HG03139 (cell line): ENCODE data around the gene JOSD1.

Source experiments
- ATAC-seq: cut with Tn5 transposase; IDR thresholded peaks from one replicate; pipeline ENCODE4 v1.9.1; 2021; ENCODE audit not compliant: unreplicated experiment

Gene JOSD1

DNA sequence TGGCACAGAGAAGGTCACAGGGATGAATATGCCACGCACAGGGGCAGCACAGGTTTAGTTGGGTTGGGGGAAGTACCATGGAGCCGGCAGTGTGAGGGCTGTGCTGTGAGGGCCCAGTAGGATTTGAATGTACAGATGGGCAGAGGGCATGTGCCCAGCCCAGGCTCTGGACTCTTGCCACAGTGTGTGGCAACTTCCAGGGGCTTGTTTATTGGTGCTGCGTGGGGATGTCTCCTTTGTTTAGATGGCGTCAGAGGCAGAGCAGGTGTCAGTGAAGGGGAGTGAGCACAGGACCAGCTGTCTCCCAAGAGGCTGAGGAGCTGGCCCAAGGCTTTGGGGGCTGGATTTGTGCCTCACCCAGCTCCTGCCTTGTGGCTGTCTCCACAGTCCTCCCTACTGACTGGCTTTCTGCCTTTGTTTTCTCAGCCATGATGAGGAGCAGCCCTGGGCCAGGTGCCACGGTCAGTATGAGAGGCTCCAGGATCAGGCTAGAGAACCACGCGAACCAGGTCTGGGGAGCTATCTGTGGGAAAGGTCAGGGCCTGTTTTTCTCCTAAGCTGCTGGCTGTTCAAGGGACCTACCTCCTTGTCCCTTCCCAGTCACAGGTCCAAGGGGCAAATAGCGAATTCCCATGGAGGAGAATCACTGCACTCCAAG is 33.1 kb upstream of the JOSD1 start:
- no peak for ATAC-seq

DNA sequence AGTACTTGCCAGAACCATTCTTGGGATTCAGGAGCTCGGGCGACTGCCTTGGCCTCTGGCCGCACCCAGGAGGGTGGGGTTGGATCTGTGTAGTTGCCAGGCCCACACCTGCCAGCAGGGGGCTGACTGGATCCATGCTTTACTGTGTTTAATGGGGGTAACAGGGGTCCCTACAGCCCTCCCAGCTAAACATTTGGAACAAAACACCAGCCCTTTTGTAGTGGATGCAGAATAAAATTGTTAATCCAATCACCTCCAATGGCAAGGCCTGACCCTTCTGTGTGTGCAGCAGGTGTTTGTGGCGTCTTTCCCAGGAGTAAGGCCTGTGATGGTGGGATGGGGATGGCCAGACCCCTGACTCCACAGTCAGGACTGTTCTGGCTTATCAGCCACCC is 32.6 kb upstream of the JOSD1 start:
- no peak for ATAC-seq

DNA sequence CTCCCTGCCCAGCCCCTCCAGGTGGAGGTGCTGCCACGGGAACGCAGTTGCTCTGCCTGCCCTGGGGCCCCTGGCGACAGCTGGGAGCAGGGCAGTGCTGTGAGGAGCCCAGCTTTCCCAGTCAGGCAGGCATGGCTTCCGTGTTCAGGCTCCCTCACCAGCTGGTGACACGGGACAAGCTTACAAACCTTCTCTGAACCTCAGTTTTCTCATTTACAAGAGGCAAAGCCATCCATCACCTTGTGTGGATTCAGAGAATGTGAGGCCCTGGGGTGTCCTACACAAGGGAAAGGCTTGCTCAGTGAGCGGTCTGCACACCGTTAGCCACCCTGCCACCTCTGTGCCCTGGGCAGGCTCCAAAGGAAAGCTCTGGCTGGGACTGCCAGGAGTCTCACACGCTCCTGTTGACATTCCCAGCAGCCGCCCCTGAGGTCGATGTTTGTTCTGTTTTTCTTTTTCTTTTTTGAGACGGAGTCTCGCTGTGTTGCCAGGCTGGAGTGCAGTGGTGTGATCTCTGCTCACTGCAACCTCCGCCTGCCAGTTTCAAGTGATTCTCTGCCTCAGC is 31.6 kb upstream of the JOSD1 start:
- ATAC-seq: no peak

- ATAC-seq: no peak
Measured at GRCh38 chr22:38731703-38732161, 31.0 kb upstream of the JOSD1 start.

- ATAC-seq: no peak
Measured at GRCh38 chr22:38730411-38730871, 29.7 kb upstream of the JOSD1 start.

GRCh38 chr22:38729946-38730345 is 29.2 kb upstream of the JOSD1 start:
- no peak for ATAC-seq

- no peak for ATAC-seq
Measured at GRCh38 chr22:38728871-38729796, 28.4 kb upstream of the JOSD1 start.

GRCh38 chr22:38727530-38728451 is 27.0 kb upstream of the JOSD1 start:
- no peak for ATAC-seq

DNA sequence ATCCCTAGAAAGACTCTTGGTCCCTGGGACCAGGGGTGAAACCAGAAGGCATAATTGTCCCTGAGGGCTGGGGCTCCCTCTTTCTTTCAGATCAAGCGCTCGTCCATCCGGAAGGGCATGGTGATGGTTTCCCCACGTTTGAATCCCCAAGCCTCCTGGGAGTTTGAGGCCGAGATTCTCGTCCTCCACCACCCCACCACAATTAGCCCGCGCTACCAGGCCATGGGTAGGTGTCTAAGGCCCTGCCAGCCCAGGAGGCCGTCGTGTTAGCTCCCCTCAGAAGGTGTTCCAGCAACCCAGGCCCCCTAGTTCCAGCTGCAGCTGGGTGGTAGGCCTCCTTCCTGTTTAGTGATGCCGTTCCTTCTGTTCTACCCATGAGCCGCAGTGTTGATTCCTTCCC is 26.4 kb upstream of the JOSD1 start:
- no peak for ATAC-seq

DNA sequence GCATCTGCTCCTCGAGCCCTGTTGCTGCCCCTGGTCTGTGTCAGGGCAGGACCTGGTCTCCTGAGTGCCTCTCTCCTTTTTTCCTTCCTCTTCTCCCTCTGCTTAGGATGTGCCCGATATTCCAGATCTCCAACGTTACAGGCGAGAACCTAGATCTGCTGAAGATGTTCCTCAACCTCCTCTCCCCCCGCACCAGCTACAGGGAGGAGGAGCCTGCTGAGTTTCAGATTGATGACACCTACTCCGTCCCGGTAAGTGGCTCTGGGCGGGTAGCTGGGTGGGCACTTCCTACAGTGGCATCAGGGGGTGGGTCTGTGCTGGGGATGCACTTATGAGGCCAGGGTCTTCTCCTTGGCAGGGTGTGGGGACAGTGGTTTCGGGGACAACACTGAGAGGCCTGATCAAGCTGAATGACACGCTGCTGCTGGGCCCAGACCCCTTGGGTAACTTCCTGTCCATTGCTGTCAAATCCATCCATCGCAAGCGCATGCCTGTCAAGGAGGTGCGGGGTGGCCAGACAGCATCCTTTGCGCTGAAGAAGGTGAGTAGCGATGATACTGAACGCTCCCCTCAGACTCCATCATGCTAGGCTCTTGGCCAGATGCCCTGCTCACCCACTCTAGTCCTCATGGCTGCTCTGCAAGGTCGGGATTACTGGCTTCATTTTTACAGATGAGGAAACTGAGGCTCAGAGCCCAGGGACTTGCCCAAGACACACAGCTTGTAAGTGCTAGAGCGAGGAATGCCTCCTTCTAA is 25.3 kb upstream of the JOSD1 start:
- ATAC-seq: no peak

GRCh38 chr22:38724926-38725571 is 24.3 kb upstream of the JOSD1 start:
- no peak for ATAC-seq

DNA sequence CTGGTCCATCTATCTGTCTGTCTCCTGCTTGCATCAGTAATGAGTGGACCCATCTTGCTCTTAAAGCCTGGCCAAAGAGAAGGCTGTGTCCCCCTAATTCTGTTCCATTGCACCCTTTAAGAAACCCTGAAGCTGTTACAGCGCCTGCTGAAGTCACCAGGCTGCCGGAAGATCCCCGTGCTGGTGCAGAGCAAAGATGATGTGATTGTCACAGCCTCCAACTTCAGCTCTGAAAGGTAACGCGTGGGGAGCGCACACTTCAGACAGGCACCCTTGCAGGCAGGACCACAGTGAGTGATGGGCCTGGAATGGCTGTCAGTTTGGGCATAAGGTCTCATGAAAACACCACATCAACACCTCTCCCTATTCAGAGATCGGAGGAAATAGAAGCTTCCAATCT is 23.4 kb upstream of the JOSD1 start:
- ATAC-seq: no peak

DNA sequence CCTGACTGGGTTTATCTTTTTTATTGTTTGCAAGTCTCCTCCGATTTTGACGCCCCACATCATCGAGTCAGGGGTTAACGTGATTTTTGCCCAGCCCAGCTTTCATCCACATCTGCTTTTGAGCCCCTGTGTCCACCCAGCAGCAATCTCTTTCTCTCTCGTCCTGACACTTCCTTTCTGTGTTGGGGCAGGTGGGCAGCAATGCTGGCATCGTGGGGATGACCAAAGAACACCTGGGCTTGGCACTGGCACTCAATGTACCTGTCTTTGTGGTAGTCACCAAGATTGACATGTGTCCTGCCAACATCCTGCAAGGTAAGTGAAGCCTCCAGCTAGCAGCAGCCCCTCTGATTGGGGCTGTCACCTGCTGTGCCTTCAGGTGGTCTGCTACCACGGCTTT is 20.8 kb upstream of the JOSD1 start:
- ATAC-seq: no peak

- no peak for ATAC-seq
Measured at GRCh38 chr22:38720350-38720749, 19.6 kb upstream of the JOSD1 start.

DNA sequence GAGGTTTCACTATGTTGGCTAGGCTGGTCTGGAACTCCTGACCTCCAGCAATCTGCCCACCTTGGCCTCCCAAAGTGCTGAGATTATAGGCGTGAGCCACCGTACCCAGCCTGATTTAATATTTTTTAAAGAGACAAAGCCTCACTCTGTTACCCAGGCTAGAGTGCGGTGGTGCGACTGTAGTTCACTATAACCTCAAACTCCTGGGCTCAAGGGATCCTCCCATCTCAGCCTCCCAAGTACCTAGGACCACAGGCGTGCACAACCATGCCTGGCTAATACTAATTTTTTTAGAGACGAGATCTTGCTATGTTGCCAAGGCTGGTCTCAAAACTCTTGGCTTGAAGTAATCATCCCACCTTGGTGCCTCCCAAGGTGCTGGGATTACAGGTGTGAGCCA is 18.5 kb upstream of the JOSD1 start:
- ATAC-seq: no peak

- no peak for ATAC-seq
Measured at GRCh38 chr22:38718414-38718813, 17.7 kb upstream of the JOSD1 start.

DNA sequence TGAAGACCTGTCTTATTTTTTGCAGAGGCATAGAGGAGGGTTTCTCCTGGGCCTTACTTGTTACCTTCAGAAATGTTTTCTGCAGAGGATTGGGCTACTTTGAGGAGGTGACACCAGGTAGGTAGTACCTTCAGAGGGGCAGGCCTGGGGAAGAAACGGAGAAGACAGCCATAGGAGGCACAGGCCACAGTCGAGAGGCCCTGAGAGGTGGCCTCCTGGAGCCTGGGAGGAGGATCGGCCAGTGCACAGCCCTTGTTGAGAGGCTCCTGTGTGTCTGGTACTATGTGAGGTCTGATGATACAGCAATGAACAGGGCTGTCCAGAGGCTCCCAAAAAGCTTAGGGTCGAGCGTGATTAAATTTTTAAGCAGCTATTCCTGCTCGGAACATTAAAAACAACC is 16.5 kb upstream of the JOSD1 start:
- no peak for ATAC-seq

- ATAC-seq: no peak
Measured at GRCh38 chr22:38716826-38717225, 16.1 kb upstream of the JOSD1 start.

DNA sequence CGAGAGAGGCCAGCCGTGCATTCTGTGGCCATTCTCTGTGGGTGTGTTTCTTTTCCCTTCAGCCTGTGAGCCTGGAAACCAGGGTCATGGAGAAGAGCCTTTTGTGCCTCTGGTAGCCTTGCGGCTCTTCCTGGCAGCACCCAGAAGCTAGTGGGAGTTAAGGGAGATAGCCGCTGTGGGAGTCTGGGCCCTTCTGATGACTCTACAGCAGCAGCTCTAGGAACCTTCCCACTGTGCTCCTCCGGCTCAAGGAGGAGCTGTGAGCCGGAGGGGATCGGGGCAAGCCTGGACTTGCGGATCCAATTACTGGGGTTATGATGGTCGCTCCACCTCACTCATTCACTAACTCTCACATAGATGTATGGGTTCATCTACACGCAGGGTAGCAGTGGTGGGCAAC is 15.5 kb upstream of the JOSD1 start:
- no peak for ATAC-seq

DNA sequence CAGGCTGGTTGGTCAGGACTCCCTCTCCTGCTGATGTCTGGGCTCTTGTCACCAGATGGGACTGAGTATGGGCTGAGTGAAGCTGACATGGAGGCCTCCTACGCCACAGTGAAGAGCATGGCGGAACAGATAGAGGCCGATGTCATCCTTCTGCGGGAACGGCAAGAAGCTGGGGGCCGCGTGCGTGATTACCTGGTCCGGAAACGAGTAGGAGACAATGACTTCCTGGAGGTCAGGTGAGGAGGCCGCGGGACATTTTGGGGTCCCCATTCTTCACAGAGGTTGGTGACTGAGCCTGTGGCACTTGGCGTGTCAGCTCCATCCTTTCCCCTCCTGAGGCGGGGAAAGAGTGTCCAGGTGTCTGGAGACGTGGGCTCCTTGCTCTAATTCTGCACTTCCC is 15.1 kb upstream of the JOSD1 start:
- no peak for ATAC-seq
